GM21528 (cell line): ENCODE measurements around the gene ZBED3.
"Not testable (repeated sequence)": the region's sequence is repeated elsewhere in the genome, so short reads cannot be mapped to it uniquely, and the experiment has no call there.

Experiments
- ATAC-seq: cut with Tn5 transposase; IDR thresholded peaks from one replicate; pipeline ENCODE4 v1.9.1; 2021; ENCODE audit warnings: mild to moderate bottlenecking, moderate library complexity; ENCODE audit not compliant: unreplicated experiment, low FRiP score

Gene ZBED3, protein sequence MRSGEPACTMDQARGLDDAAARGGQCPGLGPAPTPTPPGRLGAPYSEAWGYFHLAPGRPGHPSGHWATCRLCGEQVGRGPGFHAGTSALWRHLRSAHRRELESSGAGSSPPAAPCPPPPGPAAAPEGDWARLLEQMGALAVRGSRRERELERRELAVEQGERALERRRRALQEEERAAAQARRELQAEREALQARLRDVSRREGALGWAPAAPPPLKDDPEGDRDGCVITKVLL

GRCh38 chr5:77086689-77087483, at the start of gene ZBED3:
TSS of gene ZBED3 (minus strand) at chr5:77087285. CDS start at chr5:77077878, 9,407 bp downstream.
- ATAC-seq, result peak; percentile 73

DNA sequence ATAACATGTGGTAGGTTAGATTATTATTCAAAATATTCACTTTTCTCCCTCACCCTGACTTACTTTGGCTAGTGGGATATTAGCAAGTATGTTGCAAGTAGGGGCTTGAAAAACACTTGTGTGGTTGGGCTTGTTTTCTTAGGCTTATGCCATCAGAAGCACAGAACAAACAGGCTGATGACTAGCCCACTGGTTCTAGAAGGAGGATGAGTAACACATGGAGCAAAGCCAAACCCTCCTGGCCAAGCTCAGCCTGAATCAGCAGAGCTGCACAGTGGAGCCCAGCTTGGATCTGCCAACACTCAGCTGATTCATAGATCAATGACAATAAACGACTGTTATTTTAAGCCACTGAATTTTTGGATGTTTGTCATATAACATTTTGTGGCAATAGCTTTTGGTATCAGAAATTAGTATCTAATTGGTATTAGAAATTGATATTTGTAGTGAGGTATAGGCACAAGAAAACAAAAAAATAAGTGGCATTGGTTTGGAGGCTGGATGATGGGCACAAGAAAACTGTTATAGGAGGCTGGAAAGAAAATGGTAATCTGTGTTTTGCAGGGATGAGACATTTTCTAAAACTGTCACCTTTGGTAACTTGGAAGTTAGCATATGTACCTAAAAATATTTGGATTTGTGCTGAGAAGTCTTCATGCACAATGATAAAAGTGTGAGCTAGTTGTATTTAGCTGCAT, 46.1 kb upstream of the ZBED3 start:
- no peak for ATAC-seq

GRCh38 chr5:77131361-77131760, 44.3 kb upstream of the ZBED3 start:
- ATAC-seq, result no peak

GRCh38 chr5:77129391-77129990, 42.4 kb upstream of the ZBED3 start:
- ATAC-seq, result no peak

DNA sequence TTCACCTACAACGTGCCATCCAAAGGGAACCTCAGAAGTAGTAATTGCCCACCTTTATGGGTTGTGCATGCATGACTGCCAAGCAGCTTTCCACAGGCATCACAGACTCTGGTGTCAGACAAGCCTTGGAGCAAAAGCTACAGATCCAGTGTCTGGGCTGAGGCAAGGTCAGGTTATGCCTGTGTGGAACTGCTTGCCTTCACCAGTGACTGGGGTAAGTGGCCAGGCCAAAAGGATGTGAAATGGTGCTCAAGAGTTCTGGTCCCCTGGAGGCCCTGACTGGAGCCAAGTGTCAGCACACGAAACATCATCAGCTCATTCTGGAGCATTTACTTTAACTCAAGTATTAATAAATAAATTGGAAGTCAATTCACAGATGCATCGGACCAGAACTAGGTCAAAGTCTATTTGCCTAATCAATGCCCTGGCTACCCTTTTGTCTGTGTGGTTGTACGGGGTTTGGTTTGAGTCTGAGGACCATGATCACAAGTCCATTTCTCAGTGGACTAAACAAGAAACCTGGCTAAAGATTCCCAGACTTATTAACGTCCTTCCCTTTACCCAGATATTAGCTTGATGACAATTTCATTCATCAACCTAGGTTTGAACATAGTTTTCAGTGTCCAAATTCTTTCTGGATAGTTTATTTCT, 41.5 kb upstream of the ZBED3 start:
- no peak for ATAC-seq

- no peak for ATAC-seq
These were observed 36.0 kb upstream of the ZBED3 start for GRCh38 chr5:77123057-77123456.

GRCh38 chr5:77120706-77121105, 33.6 kb upstream of the ZBED3 start:
- no peak for ATAC-seq

DNA sequence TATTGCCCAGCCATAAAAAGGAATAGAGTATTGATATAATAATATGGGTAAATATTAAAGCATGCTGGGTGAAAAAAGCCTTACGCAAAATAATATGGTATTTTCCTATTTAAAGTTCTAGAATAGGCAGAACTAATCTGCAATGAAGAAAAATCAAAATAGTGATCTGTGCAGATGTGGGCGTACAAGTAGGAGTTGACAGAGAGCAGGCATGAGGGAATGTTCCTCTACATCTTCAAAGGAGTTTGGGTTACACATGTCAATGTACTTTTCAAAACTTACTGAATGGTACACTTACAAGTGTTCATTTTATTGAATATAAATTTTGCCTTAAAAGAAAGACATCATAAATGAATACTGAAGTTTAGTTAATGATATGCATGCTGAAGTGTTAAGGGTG, 33.0 kb upstream of the ZBED3 start:
- ATAC-seq, result no peak

- no peak for ATAC-seq
These were observed 30.1 kb upstream of the ZBED3 start for GRCh38 chr5:77117161-77117560.

DNA sequence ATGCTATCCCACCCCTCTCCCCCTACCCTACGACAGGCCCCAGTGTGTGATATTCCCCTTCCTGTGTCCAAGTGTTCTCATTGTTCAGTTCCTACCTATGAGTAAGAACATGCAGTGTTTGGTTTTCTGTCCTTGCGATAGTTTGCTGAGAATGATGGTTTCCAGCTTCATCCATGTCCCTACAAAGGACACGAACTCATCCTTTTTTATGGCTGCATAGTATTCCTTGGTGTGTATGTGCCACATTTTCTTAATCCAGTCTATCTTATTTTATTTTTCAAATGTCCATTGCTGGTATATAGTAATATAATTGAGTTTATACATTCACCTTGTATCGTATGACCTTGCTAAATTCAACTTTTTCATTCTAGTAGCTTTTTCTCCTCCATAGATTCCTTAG, 19.9 kb upstream of the ZBED3 start:
- not testable (repeated sequence) for ATAC-seq

- no peak for ATAC-seq
These were observed 17.7 kb upstream of the ZBED3 start for GRCh38 chr5:77104813-77105212.

GRCh38 chr5:77103457-77103856, 16.4 kb upstream of the ZBED3 start:
- ATAC-seq, result no peak

DNA sequence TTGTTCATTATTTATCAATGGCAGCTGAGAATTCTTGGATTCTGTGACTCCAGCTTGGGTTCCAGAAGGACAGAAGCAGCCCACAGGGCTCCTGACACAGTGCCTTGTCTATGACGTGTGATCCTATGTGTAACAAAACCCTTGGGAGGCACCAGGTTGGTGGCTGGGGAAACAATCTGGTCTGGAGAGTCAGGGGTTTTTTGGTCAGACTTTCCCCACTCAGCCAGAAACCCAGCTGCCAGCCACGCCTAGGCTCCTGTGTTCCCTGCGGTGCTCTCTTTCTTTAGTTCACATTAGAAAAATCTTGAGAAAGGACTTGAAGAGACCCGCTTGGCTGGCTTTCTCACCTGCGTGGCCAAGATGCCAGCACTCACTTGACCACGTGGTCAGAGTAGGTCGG, 15.5 kb upstream of the ZBED3 start:
- ATAC-seq, result no peak

- ATAC-seq, result no peak
These were observed 14.2 kb upstream of the ZBED3 start for GRCh38 chr5:77101298-77101697.

DNA sequence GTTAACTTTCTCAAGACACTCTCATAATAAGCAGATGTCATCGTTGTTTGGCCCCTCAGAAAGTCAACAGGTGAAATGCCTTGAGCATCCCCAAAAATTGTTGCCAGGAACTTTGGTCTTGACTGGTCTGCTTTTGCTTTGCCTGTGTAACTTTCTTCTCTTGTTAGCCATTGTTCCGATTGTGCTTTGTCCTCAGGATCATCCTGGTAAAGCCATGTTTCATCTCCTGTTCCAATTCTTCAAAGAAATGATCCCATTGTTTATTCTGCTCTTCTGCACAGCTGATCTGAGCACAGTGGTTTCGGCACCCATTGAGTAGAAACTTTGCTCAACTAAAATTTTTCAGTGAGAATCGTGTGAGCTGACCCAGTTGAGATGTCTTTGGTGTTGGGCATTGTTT, 8.1 kb upstream of the ZBED3 start:
- no peak for ATAC-seq

DNA sequence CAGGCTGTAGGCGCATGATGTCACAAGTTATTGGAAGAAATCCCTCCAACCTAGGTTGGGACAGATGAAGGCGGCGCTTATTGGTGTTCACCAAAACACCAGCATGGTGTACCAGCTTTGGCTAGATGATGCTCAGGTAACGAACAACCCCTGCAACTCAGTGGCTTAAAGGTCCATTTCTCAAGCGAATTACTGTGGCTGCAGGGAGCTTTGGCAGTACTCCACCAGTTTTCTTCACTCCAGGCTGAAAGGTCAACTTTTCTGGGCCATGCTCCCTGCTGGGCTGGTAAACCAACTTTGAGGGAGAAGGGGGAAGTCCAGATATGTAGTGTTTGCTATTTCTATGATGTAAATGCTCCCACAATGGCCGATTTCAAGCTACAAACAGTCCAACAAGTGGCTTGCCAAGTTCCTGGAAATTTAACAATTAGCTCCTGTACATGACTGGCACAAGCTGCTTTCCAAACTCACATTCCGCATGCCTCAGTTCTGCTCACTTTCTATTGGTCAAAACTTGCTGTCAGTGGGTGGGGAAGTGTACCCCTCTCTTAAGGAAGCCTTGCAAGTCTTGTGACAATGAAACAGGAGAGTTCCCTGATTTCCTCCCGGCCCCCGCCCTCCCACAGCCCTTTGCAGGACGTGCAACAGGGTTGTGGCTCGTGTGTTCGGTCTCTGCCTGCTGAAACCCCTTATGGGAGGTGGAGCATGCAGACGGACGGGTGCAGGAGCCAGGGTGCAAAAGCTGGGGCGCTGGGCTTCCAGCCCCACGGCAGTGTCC, 588 bp upstream of the ZBED3 start:
- peak; percentile 25 for ATAC-seq

- no peak for ATAC-seq
These were observed 757 bp downstream of the ZBED3 start for GRCh38 chr5:77086368-77086688.

GRCh38 chr5:77083088-77083487, 4.0 kb downstream of the ZBED3 start:
- ATAC-seq, result no peak

DNA sequence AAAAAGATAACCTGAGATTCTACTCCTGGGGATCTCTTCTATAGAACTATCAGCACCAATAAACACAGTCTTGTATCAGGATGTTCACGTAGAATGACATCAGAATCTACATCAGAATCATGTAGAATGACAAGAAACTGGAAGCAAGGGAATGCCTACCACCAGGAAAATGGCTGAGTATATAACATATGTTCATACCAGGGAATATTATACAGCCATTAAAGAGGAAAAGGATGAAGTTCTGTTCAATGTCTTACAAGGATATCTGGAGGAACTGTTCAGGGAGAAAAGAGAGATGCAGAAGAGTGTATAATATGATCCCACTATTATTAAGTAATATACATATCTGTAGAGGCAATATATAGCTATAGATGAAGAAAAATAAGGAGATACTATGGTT, 4.8 kb downstream of the ZBED3 start:
- no peak for ATAC-seq

GRCh38 chr5:77080905-77081304, 6.2 kb downstream of the ZBED3 start:
- ATAC-seq, result no peak
